ENCODE measurements around the gene EFCC1. TPM values are rescaled to one million over a fixed set of nuclear protein-coding genes. Genes with fewer than 3 reads are reported as not detected.

EFCC1 gene
- total RNA-seq, 3 donors from 2014 or later = 1.6 to 3.9 (median 1.8) TPM

DNA sequence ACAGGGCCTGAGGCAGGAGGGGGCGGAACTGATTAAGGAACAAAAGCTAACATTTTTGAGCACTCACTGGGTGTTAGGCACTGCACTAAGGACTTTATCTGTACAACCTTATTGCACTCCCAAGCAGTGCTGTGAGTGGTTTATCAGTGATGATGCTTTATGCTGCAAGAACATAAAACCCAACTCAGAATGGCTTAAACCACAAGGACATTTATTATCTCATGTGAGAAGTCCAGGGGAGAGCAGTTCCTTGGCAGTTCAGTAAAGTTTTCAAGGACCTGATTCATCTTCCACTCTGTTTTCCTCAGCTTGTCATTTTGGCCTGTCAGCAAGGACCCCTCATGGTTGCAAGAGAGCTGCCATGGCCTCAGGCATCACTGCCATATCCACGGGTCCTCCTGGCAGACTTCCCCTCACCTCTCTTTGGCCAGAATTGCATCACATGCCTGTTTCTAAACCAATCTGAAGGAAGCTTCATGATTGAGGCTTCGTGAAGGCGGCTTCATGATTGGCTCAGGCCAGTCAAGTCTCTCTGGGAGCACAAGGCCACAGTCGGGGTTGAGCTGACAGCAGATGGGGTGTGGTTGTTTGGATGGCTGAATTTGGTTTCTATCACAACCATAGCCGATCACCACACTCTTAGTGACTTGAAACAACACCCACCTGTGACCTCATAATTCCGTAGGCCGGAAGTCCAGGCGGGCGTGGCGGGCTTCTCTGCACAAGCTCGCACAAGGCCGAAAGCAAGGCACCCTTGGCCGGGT lies 15.8 kb downstream of the EFCC1 start:
- intact Hi-C loops (cut with DNase I; ENCODE audit: low total_unique reads) = loop anchor here (1.0 to 5.0 kb wide), 2 partner anchors 18 to 530 kb away; no protein-coding TSS in a partner anchor
- Histone ChIP-seq H3K9me3 (no peaks in the 10 kb centered on the region), H3K4me3 (no peak overlapping the region), H3K36me3 (no peaks in the 10 kb centered on the region), H3K27me3 (no peaks in the 10 kb centered on the region), H3K4me1 (no peaks in the 10 kb centered on the region), H3K27ac (peak overlapping the region; percentile 14 to 78)
- no peak for DNase-seq (ENCODE audit: low spot score in 2 of 2)
- TF ChIP-seq POLR2AphosphoS5 (IDR thresholded peaks at IDR 0.05) (no peak), POLR2A (IDR thresholded peaks at IDR 0.05) (no peak)
- TF ChIP-seq, protein P1, sequence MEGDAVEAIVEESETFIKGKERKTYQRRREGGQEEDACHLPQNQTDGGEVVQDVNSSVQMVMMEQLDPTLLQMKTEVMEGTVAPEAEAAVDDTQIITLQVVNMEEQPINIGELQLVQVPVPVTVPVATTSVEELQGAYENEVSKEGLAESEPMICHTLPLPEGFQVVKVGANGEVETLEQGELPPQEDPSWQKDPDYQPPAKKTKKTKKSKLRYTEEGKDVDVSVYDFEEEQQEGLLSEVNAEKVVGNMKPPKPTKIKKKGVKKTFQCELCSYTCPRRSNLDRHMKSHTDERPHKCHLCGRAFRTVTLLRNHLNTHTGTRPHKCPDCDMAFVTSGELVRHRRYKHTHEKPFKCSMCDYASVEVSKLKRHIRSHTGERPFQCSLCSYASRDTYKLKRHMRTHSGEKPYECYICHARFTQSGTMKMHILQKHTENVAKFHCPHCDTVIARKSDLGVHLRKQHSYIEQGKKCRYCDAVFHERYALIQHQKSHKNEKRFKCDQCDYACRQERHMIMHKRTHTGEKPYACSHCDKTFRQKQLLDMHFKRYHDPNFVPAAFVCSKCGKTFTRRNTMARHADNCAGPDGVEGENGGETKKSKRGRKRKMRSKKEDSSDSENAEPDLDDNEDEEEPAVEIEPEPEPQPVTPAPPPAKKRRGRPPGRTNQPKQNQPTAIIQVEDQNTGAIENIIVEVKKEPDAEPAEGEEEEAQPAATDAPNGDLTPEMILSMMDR (IDR thresholded peaks at IDR 0.05) = no peak

DNA sequence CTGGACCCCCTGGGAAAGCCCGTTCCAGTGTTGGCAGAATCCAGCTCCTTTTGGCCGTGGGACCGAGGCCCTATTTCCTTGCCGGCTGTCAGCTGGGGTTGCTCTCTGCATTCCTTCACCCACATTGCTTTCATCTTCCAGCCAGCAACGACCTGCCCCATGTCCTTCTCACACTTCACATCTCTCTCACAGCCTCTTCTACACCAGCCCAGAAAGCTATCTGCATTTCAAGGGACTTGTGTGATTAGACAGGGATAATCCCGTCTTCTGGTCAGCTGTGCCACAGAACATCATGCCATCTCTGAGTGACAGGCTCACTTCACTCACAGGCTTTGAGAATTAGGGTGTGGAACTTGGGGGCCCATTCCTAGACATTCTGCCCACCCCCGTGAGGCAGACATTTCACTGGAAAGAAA lies 16.4 kb downstream of the EFCC1 start:
- H3K36me3 ChIP-seq = no peaks in the 10 kb centered on the region
- no peaks in the 10 kb centered on the region for H3K9me3 ChIP-seq
- TF ChIP-seq POLR2A (IDR thresholded peaks at IDR 0.05) = no peak
- no peak for TF ChIP-seq POLR2AphosphoS5 (IDR thresholded peaks at IDR 0.05)
- TF ChIP-seq, protein P1 (IDR thresholded peaks at IDR 0.05) = no peak
- intact Hi-C loops (cut with DNase I; ENCODE audit: low total_unique reads) = loop anchor here (5.0 kb wide), 1 partner anchor 530 kb away; no protein-coding TSS in a partner anchor
- no peak overlapping the region for H3K4me3 ChIP-seq
- H3K27me3 ChIP-seq = no peaks in the 10 kb centered on the region
- H3K27ac ChIP-seq = peak overlapping the region in 1 of 2 donors; percentile 78
- no peaks in the 10 kb centered on the region for H3K4me1 ChIP-seq
- no peak for DNase-seq (ENCODE audit: low spot score in 2 of 2)

DNA sequence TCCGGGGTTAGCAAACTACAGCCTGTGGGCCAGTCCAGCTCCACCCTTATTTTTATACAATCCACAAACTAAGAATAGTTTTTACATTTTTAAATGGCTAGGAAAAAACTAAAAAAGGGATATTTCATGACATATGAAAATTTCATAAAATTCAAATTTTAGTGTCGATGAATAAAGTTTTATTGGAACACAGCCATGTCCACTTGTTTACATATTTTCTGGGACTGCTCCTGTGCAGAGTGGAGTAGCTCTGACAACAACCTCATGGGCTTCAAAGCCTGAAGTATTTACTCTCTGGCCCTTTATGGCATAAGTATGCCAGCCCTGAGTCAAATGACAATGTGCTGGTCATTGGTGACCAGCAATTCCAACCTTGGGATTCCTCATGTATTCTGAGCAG lies 17.2 kb downstream of the EFCC1 start:
- intact Hi-C loops (cut with DNase I; ENCODE audit: low total_unique reads) = loop anchor here (5.0 kb wide), 1 partner anchor 531 kb away; no protein-coding TSS in a partner anchor
- Histone ChIP-seq H3K4me3 (no peak overlapping the region), H3K36me3 (no peaks in the 10 kb centered on the region), H3K27ac (no peak overlapping the region), H3K9me3 (no peaks in the 10 kb centered on the region), H3K27me3 (no peaks in the 10 kb centered on the region), H3K4me1 (no peaks in the 10 kb centered on the region)
- no peak for DNase-seq (ENCODE audit: low spot score in 2 of 2)
- no peak for TF ChIP-seq POLR2A (IDR thresholded peaks at IDR 0.05)
- no peak for TF ChIP-seq POLR2AphosphoS5 (IDR thresholded peaks at IDR 0.05)
- TF ChIP-seq, protein P1 (IDR thresholded peaks at IDR 0.05) = no peak

DNA sequence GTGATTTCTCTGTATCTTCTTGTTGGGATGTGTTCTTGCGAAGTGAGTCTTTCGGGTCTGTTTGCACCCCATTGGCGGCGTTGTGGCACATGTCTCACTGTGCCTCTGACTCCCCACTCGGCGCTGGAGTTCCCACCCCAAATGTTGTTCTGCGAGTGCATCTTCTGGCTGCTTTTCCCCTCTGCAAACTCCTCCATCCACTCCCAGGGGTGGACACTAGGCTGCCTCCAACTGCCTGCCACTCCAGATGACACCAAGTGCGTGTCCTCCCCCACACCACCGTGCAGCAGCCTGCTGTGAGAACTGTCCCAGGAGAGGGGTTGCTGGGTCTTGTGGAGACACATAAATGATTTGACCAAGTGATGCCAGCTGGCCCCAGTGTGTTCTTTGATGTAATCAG lies 17.6 kb downstream of the EFCC1 start:
- no peak overlapping the region for H3K27ac ChIP-seq
- DNase-seq (ENCODE audit: low spot score in 2 of 2) = no peak
- H3K9me3 ChIP-seq = no peaks in the 10 kb centered on the region
- intact Hi-C loops (cut with DNase I; ENCODE audit: low total_unique reads) = loop anchor here (5.0 kb wide), 1 partner anchor 531 kb away; no protein-coding TSS in a partner anchor
- TF ChIP-seq, protein P1 (IDR thresholded peaks at IDR 0.05) = no peak
- no peak for TF ChIP-seq POLR2AphosphoS5 (IDR thresholded peaks at IDR 0.05)
- TF ChIP-seq POLR2A (IDR thresholded peaks at IDR 0.05) = no peak
- no peaks in the 10 kb centered on the region for H3K4me1 ChIP-seq
- no peak overlapping the region for H3K4me3 ChIP-seq
- no peaks in the 10 kb centered on the region for H3K27me3 ChIP-seq
- H3K36me3 ChIP-seq = no peaks in the 10 kb centered on the region

DNA sequence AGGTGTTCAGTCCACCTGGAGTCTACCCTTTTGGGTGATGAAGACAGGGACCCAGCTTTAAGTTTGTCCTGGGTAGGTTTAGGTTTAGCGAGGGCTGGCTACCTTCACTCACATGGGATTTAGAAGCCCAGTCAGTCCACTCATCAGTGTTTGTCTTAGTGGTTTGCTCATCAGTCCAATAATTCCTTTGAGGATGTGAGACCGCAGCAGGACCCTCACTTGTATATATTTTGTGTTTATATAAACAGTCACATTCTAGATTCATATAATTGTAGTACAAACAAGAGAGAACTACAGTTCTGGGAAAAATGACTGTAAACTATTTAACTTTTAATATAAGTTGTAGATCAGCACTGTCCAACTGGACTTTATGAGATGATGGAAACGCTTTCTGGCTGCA lies 18.2 kb downstream of the EFCC1 start:
- no peak for DNase-seq (ENCODE audit: low spot score in 2 of 2)
- Histone ChIP-seq H3K4me3 (no peak overlapping the region), H3K4me1 (no peaks in the 10 kb centered on the region), H3K36me3 (no peaks in the 10 kb centered on the region), H3K27me3 (no peaks in the 10 kb centered on the region), H3K9me3 (no peaks in the 10 kb centered on the region), H3K27ac (no peak overlapping the region)
- TF ChIP-seq, protein P1 (IDR thresholded peaks at IDR 0.05) = no peak
- TF ChIP-seq POLR2AphosphoS5 (IDR thresholded peaks at IDR 0.05) (no peak), POLR2A (IDR thresholded peaks at IDR 0.05) (no peak)
- intact Hi-C loops (cut with DNase I; ENCODE audit: low total_unique reads) = loop anchor here (5.0 kb wide), 1 partner anchor 532 kb away; no protein-coding TSS in a partner anchor
